HG03095 (cell line): ENCODE data around the gene AGER.
"Not testable (repeated sequence)": the region's sequence is repeated elsewhere in the genome, so short reads cannot be mapped to it uniquely, and the experiment has no call there.

ENCODE experiments used
- ATAC-seq: cut with Tn5 transposase; IDR thresholded peaks from one replicate; pipeline ENCODE4 v1.9.1; 2021; ENCODE audit warnings: moderate library complexity; ENCODE audit not compliant: unreplicated experiment

AGER gene

GRCh38 chr6:32184084-32184640 lies at the start of gene AGER:
Gene AGER, minus strand, starts transcription at chr6:32184253. Its CDS starts 31 bp downstream, at chr6:32184222.
- no peak for ATAC-seq

- ATAC-seq: no peak
Measured at GRCh38 chr6:32226434-32226833, 42.4 kb upstream of the AGER start.

GRCh38 chr6:32224696-32225095 lies 40.6 kb upstream of the AGER start:
- no peak for ATAC-seq

- no peak for ATAC-seq
Measured at GRCh38 chr6:32223258-32224235, 39.5 kb upstream of the AGER start, which contains the start of gene NOTCH4. Gene NOTCH4, minus strand, starts transcription at chr6:32224067. Its CDS starts 139 bp downstream, at chr6:32223928.

- no peak for ATAC-seq
Measured at GRCh38 chr6:32222333-32223230, 38.5 kb upstream of the AGER start.

- no peak for ATAC-seq
Measured at GRCh38 chr6:32220021-32220420, 36.0 kb upstream of the AGER start.

- ATAC-seq: no peak
Measured at GRCh38 chr6:32218167-32218566, 34.1 kb upstream of the AGER start.

- ATAC-seq: no peak
Measured at GRCh38 chr6:32216998-32217397, 32.9 kb upstream of the AGER start.

GRCh38 chr6:32216285-32216684 lies 32.2 kb upstream of the AGER start:
- ATAC-seq: no peak

GRCh38 chr6:32215617-32216016 lies 31.6 kb upstream of the AGER start:
- ATAC-seq: no peak

GRCh38 chr6:32214126-32214525 lies 30.1 kb upstream of the AGER start:
- no peak for ATAC-seq

GRCh38 chr6:32213649-32214048 lies 29.6 kb upstream of the AGER start:
- ATAC-seq: no peak

- ATAC-seq: no peak
Measured at GRCh38 chr6:32212076-32212760, 28.2 kb upstream of the AGER start.

GRCh38 chr6:32211432-32211831 lies 27.4 kb upstream of the AGER start:
- ATAC-seq: not testable (repeated sequence)

GRCh38 chr6:32210191-32210601 lies 26.1 kb upstream of the AGER start:
- no peak for ATAC-seq

GRCh38 chr6:32208996-32209395 lies 24.9 kb upstream of the AGER start:
- no peak for ATAC-seq

GRCh38 chr6:32204268-32204715 lies 20.2 kb upstream of the AGER start:
- ATAC-seq: no peak

- no peak for ATAC-seq
Measured at GRCh38 chr6:32203426-32204267, 19.6 kb upstream of the AGER start.

- no peak for ATAC-seq
Measured at GRCh38 chr6:32202186-32202585, 18.1 kb upstream of the AGER start.
